LHCN-M2 (cell line): ENCODE data around the gene IL17D. TPM values are rescaled to one million over a fixed set of nuclear protein-coding genes. Genes with fewer than 3 reads are reported as not detected.
"Not testable (repeated sequence)": the region's sequence is repeated elsewhere in the genome, so short reads cannot be mapped to it uniquely, and the experiment has no call there.

Experiments used
- DNase-seq: peaks from one replicate; pipeline ENCODE4 v3.0.0-alpha.2; 2012; ENCODE audit warnings: low read depth
- total RNA-seq: library from RNA; depleted of rRNA; stranded (reverse); fragments of >200 nt; gene quantifications from 2 replicates; pipeline ENCODE4 v1.2.3, GENCODE V29; 2014

Gene IL17D
- total RNA-seq, 1 experiment from 2014 or later: 7.1 TPM

DNA sequence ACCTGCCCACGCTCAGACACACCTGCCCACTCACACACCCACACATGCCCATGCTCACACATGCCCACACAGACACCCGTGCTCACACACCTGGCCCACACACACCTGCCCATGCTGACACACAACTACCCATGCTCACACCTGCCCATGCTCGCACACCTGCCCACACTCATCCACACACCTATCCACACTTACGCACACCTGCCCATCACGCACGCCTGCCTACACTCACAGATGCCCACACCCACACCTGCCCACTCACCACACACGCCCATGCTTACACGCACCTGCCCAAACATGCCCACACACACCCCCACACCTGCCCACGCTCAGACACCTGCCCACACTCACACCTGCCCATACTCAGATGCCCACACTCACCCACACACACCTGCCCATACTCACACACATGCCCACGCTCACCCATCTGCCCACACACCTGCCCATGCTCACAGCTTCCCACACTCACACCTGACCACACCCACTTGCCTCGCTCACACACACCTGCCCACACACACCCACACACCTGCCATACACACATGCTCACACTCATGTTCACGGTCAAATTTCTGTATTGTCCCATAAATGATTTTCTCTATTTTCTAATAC lies 15.6 kb downstream of the IL17D start:
- DNase-seq: no peak

DNA sequence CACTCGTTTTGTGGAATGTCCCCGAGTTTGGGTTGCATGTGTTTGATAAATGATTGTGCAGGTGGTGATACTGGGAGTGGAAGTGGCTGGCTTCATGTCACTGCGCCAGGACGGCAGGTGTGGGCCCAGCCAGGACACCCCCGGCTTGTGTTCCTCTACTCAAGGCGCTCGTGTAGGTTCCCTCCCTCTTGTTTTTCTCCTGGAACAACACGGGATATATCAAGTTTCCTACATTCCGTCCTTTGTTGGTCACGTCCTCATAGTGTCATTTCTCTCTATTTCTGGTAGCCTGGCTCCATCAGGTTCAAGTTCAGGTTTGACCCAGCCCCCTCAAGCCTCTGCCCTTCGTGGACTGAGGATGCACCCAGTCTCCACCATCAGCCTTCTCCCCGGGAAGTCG lies 16.3 kb downstream of the IL17D start:
- DNase-seq: no peak

DNA sequence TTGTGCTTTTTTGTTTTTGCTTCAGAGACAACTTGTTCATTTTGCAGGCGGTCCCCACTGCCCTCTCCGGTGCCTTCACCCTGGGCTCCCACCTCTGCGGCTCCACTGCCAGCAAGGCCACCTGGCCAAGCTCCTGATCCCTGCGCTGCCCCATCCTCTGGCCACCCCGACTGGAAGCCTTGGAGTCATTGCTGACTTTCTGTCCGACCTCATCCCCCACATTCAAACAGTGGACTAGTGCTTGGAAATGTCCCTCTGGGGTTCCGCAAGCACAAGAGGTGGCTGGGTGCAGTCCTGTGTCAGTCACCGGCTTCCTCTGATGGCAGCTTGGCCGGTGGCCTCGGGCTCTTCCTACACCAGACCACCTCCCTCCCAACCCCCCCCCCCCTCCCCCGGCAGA lies 17.0 kb downstream of the IL17D start:
- DNase-seq: no peak

DNA sequence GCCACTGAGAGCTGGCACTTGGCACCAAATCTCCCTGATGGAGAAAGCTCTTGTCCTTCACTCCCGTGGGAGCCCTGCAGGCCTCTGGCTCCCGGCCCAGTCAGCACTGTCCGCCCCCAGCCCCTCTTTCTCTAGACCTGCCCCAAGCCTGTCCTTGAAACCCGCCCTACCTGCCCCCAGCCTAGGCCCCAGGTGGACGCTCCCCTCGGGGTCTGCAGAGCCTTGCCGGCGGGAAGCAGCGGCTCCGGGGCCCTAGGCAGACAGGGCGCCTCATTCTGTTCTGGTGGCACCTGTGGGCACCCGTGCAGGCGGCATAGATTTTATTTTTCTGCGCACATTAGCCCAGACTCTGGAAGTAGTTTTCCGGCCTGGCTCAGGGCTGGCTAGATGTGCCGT lies 17.6 kb downstream of the IL17D start:
- no peak for DNase-seq

DNA sequence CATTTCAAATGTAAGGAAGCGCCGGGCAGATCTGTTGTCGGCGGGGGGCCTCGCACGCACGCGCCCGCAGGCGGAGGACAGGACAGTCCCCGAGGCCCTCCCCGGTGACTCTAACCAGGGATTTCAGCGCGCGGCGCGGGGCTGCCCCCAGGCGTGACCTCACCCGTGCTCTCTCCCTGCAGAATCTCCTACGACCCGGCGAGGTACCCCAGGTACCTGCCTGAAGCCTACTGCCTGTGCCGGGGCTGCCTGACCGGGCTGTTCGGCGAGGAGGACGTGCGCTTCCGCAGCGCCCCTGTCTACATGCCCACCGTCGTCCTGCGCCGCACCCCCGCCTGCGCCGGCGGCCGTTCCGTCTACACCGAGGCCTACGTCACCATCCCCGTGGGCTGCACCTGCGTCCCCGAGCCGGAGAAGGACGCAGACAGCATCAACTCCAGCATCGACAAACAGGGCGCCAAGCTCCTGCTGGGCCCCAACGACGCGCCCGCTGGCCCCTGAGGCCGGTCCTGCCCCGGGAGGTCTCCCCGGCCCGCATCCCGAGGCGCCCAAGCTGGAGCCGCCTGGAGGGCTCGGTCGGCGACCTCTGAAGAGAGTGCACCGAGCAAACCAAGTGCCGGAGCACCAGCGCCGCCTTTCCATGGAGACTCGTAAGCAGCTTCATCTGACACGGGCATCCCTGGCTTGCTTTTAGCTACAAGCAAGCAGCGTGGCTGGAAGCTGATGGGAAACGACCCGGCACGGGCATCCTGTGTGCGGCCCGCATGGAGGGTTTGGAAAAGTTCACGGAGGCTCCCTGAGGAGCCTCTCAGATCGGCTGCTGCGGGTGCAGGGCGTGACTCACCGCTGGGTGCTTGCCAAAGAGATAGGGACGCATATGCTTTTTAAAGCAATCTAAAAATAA lies 18.2 kb downstream of the IL17D start:
- no peak for DNase-seq

DNA sequence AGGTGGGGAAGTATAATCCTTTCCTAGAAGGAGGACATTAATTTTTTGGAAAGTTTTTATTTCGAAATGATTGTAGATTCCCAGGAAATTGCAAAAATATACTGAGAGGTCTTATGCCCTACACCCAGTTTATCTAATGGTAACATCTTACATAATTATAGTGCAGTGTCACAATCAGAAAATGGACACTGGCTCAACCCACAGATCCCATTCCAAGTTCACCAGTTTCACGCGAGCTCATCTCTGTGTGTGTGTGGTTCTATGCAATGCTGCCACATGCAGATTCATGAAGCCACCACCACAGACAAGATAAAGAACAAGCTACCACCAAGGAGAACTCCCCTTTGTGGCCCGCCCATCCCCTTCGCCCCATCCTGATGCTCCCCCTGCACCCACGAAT lies 24.4 kb downstream of the IL17D start:
- no peak for DNase-seq

DNA sequence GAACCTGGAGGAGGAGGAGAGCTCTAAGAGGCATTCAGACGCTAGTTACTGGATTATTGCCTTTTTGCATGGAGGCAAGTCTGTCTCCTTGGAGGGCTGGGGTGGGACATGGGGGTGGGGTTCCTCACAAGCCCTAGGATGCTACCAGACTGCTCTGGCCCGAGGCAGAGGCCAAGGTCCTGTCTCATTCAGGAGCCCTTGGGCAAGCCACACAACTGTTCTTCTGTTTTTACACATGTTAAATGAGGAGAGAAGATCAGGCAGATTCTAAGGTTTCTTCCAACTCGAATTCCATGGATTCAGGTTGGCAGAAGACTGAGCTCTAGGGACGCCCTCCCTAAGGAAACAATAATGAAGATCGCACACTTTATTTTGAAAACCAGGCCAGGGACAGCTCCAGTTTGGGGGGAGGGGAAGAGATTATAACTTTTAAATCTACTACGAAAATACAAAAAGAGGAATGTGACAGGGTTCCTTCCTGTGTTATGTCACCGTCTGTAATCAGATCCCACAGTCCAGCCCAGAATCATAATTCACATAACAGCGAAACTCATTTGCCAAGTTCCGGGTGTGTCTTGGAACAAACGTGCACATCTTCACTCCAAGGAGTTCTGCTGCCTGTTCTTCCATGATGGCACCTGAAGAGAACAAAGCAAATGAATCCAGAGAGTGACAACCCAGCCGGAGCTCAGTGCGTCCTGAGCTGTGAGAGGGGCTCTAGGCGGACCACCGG lies 25.2 kb downstream of the IL17D start:
- no peak for DNase-seq

DNA sequence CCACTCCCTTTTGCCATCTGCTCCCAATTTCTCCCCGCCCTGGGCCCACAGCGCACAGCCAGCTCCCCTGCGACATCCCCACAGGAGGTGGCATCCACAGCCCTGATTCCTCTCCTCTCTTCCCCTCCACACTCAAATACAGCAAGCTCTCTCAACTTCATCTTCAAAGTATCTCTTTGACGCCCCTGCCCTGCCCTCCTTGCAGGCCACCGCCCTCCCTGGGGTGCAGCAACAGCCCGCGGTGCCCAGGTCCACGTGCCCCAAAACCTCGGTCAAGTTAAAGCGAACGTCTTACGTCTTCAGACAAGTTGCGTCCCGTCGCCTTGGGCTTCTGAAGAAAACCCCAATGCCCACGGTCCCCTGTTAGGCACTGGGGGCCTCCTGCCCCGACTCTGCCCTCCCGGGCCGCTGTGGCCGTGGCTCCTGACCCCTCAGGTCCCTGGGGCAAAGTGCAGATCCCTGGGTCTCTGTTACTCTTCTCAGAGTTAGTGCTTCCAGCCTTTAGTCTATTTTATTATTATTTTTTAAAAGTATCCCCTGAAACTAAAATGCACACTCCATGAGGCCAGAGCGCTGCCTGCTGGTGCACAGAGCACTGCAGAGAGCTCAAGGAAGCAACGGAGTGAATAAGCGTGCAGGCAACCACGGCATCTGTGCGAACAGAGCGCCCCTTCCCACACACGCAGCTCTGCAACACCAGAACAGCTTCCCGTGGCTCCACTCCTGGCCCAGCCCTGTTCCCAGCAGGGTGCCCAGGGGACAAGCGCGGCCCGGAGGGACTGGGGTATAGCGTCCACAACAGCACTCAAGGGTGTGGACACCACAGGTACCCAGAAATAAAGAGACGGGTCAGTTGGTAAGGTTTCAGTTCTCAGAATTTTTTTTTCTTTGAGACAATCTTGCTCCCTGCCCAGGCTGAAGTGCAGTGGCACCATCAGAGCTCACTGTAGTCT lies 26.4 kb downstream of the IL17D start:
- no peak for DNase-seq

DNA sequence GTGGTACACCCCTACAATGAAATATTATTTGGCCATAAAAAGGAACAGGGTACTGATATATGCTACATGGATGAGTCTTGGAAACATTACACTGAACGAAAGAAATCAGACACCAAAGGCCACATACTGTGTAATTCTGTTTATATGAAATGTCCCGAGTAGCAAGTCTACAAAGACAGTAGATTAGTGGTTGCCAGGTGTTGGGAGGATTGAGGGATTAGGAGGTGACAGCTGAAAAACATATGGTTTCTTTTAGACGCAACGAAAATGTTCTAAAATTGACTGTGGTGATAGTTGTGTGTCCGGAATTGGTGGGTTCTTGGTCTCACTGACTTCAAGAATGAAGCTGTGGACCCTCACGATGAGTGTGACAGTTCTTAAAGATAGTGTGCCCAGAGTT lies 35.1 kb downstream of the IL17D start:
- DNase-seq: peak; percentile 6

DNA sequence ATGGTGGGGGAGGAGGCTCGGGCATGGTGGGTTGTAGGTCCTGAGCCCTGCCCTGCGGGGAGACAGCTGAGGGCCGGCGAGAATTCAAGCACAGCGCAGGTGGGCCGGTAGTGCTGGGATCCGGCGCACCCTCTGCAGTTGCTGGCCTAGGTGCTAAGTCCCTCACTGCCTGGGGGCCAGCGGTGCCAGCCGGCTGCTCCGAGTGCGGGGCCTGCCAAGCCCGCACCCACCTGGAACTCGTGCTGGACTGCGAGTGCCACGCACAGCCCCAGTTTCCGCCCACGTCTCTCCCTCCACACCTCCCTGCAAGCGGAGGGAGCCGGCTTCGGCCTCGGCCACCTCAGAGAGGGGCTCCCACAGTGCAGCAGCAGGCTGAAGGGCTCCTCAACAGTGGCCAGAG lies 36.5 kb downstream of the IL17D start:
- DNase-seq: no peak

DNA sequence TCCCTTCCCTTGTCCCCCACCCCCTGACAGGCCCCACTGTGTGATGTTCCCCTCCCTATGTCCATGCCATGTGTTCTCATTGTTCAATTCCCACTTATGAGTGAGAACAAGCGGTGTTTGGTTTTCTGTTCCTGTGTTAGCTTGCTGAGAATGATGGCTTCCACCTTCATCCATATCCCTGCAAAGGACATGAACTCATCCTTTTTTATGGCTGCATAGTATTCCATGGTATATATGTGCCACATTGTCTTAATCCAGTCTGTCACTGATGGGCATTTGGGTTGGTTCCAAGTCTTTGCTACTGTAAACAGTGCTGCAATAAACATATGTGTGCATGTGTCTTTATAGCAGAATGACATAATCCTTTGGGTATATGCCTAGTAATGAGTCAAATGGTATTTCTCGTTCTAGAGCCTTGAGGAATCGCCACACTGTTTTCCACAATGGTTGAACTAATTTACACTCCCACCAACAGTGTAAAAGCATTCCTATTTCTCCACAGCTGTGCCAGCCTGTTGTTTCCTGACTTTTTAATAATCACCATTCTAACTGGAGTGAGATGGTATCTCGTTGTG lies 40.4 kb downstream of the IL17D start:
- not testable (repeated sequence) for DNase-seq

DNA sequence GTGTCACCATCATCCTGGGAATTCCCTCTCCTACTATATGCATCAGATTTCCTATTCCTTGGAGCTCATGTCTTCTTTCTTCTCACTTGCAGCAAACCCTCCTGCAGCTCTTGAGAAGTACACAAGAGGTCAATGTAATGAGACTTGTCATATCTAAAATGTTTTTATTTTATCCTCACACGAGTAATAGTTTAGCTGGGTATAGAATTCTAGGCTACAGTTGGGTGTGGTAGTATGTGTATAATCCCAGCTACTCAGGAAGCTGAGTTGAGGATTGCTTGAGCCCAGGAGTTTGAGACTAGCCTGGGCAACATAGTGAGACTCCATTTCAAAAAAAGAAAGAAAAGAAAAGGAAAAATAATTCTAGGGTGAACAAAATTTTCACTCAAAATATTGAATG lies 45.9 kb downstream of the IL17D start:
- no peak for DNase-seq

DNA sequence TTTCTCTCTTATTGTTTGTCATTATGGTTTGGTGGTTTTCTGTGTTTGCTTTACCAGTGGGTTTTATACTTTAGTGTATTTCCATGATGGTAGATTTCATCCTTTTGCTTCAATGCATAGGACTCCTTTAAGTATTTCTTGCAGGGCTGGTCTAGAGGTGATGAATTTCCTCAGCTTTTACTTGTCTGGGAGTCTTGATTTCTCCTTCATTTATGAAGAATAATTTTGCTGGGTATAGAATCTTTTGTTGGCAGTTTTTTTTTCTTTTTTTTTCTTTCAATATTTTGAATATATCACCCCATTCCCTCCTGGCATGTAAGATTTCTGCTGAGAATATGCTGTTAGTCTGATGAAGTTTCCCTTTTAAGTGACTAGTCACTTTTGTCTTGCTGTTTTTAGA lies 50.5 kb downstream of the IL17D start:
- no peak for DNase-seq

DNA sequence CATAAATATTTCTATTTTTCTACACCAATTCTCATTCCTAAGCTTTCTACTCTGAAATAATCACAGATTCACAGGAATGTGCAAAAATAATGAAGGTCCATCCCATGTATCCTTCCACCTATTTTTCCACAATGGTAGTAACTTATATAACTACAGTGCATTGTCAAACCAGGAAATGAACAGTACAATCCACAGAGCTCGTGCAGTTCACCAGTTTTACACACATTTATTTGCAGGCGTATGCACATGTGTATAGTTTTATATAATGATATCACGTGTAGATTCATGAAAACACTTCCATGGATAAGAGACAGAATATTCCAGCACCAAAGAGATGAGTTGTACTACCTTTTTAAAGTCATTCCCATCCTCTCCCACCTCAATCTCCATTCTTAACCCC lies 57.4 kb downstream of the IL17D start:
- DNase-seq: no peak

DNA sequence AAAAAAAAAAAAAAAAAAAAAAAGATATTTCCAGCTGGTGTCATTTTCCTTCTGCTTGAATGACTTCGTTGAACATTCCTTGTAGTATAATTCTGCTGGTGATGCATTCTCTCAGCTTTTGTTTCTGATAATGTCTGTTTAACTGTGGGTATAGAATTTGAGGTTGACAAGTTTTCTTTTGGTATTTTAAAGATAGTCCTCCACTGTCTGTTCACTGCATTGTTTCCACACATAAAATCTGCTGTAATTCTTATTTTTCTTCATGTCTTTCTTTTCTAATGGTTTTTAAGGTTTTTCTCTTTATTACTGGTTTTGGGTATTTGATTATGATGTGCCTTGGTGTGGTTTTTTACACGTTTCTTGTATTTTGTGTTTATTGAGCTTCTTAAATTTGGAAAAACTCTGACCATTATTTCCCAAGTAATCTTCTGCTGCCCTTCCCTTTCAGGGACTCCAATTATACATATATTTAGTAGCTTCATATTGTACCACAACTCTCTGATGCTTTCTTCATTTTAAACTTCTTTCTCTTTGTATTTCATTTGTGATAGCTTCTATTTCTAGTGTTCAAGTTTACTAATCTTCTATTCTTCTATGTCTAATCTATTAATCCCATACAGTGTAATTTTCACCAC lies 63.9 kb downstream of the IL17D start:
- DNase-seq: no peak

DNA sequence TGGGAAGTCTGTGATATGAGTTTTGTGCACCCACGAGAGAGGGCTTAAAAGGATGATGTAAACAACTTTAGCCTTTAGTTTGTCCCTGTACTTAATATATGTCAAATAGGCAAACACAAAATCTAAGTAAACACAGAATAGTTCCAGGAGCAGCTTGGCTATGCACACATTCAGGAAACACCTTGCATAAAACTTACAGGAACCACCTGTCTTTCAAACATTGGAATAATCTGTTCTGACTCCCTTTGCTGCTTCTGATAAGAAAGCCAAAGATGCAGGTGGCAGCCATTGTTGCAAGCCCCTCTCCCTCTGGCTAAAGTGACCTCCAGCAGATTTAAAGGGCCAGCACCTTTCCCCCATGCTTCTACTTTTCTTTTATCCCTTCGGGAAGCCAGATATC lies 65.6 kb downstream of the IL17D start:
- no peak for DNase-seq

DNA sequence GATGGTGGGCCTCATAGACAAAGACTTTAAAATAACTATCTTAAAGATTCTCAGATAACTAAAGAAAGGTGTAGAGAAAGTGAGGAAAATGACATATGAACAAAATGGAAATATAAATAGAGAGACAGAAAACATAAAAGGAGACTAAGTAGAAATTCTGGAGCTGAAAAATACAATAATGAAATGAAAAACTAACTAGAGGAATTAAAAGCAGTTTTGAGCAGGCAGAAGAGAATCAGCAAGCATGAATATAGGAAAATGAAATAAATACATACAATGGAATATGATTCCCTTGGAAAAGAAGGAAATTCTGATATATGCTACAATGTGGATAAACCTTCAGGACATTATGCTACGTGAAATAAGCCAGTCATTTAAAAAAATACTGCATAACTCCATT lies 66.3 kb downstream of the IL17D start:
- DNase-seq: no peak
